VCaP (cell line): ENCODE measurements around the gene CDC42.
A peak's percentile ranks its signal among the peaks of the same experiment; 100 is the strongest.

Experiments used
- H3K27ac ChIP-seq: fragments of 450-650 bp; 2 replicates; pipeline ENCODE4 v1.5.1; 2017
- CTCF ChIP-seq: fragments of 450-650 bp; conservative IDR thresholded peaks from 2 replicates; pipeline ENCODE4 v1.5.1; 2017; ENCODE audit warnings: mild to moderate bottlenecking, moderate library complexity

Gene CDC42

DNA sequence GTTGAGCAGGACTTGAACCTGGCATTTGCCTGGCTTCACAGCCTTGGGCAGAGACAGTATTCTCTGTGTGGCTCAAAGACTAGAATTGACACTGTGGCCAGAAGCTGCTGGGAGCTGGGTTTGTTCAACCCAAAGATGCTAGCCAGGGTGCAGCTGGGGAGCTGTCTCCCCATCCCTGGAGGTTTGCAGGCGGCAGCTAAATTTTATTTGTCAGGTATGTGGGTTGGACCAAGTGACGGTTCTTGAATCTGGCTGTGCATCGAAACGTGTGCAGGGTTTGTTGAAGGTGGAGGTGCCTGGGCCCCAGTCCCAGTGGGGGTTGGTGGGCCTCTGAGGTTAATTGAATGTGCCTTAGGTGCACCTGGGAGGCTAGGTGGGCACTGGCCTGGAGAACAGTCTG, 78.6 kb downstream of the CDC42 start:
- no peak for TF ChIP-seq CTCF
- no peak overlapping the region for H3K27ac ChIP-seq

GRCh38 chr1:22131875-22132486, 79.5 kb downstream of the CDC42 start:
- peak; percentile 91 for TF ChIP-seq CTCF
- no peak overlapping the region for H3K27ac ChIP-seq

DNA sequence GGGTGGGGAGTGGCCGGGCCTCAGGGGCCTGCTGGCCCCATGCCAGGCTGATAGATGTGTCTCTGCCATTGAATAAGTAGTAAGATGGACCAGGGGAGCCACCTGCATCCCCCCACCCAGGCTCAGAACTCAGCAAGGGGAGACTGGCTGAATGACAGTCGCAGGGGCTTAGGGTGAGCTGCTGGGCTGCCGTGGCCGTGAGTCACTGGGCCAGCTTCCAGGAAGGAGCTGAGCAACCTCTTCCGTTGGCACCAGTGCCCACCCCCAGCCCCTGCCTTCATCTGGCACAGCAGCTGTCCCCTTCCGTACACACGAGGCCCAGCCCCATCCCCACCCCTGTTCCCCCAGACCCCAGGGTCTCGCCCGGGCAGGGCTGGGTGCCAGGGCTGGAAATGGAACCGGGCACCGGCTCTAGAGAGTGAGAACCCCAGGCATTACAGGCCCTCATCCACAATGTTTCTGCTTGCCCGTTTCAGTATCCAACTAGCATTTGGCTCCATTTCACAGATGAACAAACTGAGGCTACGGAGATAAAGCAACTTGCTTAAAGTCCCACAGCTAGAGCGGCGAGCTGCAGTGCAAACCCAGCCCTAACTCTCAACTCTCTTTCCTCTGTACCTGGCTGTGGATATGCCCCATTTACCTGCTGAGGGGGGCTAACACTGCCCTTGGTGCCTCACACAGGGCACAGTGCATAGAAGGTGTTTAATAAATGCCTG, 80.2 kb downstream of the CDC42 start:
- no peak for TF ChIP-seq CTCF
- H3K27ac ChIP-seq: no peak overlapping the region

DNA sequence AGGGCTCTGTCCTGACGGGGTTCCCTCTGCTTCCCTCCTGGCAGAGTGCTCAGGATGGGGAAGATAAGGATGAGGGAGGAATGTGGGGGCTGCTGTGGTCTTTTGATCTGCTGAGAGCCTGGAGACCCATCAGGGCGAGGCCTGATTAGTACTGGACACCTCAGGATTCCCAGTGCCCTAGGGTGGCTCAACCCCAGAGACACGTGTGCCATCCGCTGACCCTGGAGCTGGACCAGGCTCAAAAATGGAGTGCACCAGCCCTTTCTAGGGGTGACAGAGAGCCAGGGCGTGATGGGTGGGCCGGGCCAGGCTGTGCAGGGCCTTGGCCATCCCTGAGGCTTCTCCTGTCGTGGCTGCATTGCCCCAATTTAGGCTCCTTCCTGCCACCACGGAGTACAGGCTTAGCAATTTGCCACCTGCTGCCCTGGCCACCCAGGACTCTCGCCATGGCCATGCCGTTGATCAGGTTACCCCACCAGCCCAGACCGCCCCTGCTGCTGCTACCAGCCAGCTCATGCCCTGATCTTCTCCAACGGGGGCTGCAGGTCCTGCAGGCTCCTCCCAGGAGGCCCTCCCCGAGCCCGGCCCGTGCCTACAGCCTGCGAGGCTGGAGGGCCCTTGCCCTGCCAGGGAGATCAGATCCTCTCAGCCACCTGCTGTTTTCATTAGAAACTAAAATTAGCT, 80.9 kb downstream of the CDC42 start:
- TF ChIP-seq CTCF: no peak
- H3K27ac ChIP-seq: no peak overlapping the region

- H3K27ac ChIP-seq: no peak overlapping the region
- no peak for TF ChIP-seq CTCF
Measured at GRCh38 chr1:22133931-22134324, 81.4 kb downstream of the CDC42 start.

DNA sequence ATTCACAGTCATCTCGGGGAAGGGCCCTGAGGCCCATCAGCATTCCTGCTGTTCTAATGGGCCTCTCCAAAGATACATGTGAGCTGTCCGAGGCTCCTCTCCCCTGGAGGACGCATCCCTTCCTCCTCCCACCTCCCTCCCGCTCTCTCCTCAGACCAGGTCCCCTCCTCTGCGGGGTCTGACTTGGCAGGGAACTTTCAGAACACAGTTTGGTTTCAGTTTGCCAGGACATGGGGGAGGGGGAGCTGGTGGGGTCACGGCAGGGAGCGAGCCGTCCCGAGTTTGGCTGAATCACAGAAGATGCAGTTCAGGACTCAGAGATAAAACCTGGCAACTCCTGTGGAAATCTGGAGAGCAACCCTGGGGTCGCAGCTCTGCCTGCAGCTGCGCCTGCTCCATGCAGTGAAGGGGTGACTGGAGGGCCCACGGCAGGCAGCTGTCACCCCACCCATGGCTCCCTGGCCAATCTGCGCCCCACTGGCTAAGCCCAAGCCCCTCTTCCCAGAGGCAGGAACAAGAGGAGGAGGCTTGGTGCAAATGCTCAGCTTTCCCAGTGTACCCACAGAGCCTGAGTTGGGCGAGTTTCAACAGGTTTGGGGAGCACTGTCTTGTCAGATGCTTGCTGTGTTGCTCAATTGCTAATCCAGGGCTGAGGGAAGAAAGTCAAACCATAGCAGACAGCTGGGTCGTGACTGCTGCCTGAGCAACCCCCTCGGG, 84.7 kb downstream of the CDC42 start:
- H3K27ac ChIP-seq: no peak overlapping the region
- no peak for TF ChIP-seq CTCF

- TF ChIP-seq CTCF: no peak
- no peak overlapping the region for H3K27ac ChIP-seq
Measured at GRCh38 chr1:22139066-22139594, 86.6 kb downstream of the CDC42 start.
